NT2/D1 (cell line): Measurements from ENCODE around the gene ETV4.

ENCODE experiments used
- SUZ12 ChIP-seq: IDR thresholded peaks from 2 replicates; pipeline ENCODE4 v1.6.1; 2011; ENCODE audit not compliant: insufficient read length, insufficient read depth; ENCODE audit errors: extremely low read depth
- YY1 ChIP-seq: IDR thresholded peaks from 2 replicates; pipeline ENCODE4 v1.6.1; 2011; ENCODE audit not compliant: insufficient read length, insufficient read depth
- ZNF274 ChIP-seq: IDR thresholded peaks from 2 replicates; pipeline ENCODE4 v1.6.1; 2011; ENCODE audit warnings: mild to moderate bottlenecking, low read depth, low read length

DNA sequence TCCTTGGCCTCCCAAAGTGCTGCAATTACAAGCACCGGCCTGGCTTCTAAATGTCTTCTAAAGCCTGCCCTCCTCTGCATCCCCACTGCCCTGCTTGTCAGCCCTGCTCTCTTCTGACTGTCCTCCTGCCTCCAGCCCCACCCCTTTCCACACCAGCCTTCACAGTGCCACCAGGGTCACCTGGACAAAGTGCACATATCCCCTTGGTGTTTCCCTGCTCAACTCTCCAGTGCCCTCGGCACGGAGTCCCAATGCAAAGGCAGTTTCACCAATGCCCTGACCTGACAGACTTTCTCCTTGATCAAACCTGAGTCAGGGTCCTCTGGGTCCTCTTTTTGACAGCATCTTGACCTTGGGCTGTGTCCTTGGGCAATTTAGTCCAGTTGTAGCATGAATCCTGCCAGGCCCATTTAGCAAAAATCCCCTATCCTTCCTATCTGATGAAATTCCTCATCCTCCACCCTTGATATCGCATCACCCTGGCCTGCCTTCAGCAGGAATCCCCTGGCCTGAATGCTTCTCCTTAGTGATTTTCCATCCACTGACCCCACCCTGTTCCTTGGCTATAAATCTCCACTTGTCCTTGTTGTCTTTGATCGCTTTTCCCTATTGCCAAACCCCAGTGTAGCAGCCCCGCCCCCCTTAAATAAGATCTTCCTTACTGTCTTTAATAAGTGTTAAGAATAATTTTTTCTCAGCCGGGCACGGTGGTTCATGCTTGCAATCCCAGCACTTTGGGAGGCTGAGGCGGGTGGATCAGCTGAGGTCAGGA lies 42.7 kb upstream of the ETV4 start:
- no peak for TF ChIP-seq YY1
- TF ChIP-seq ZNF274, result no peak
- no peak for TF ChIP-seq SUZ12
